ENCODE data around the gene KLHL33.

Gene KLHL33

DNA sequence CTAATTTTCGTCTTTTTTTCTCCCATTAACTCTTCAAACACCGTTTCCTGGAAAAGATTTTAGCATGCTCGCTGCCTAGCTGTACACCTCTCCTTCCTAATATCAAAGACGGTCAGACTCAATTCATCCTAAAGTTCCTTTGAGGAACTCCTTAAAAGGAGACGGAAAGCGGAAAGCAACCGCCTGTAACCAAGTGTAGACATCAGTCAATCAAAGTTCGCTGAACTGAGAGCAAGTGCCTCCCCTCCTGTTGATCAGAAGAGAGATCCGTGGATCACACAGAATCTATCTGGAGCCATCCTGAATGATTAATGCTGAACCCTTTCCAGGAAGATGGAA is 22.3 kb downstream of the KLHL33 start:
- H3K9ac ChIP-seq (ENCODE audit: low read length), result peak overlapping the region; percentile 95
- H3K79me1 ChIP-seq (replicated peaks; ENCODE audit: low read length, poor library complexity, severe bottlenecking), result peaks cover 9% of the 10 kb centered on the region
- H3K27me3 ChIP-seq (ENCODE audit: control insufficient read depth in 1 of 2, insufficient read depth in 1 of 2, low read length in 2 of 2), result no peaks in the 10 kb centered on the region
- no peak overlapping the region for H3K14ac ChIP-seq (ENCODE audit: low read length in 2 of 2)
- H2BK120ac ChIP-seq (ENCODE audit: low read depth, low read length), result no peak overlapping the region
- H4K8ac ChIP-seq (ENCODE audit: low read length), result no peak overlapping the region
- peak overlapping the region; percentile 68 for H2AFZ ChIP-seq (ENCODE audit: low read depth, low read length)
- H4K91ac ChIP-seq (ENCODE audit: low read length), result no peak overlapping the region
- WGBS, result 2% methylated on average over 9 of the region's 9 CpGs
- no peak overlapping the region for H2BK12ac ChIP-seq (ENCODE audit: low read length in 2 of 2)
- peak overlapping the region in 1 of 2 experiments; percentile 49 for H3K4ac ChIP-seq (ENCODE audit: low read depth in 1 of 2, low read length in 2 of 2)
- peak overlapping the region; percentile 99 for H3K27ac ChIP-seq (ENCODE audit: low read length, poor library complexity, severe bottlenecking)
- no peak overlapping the region for H2AK5ac ChIP-seq (ENCODE audit: low read length, severe bottlenecking)
- H2BK5ac ChIP-seq (ENCODE audit: low read depth, low read length, poor library complexity, severe bottlenecking), result no peak overlapping the region
- no peaks in the 10 kb centered on the region for H3K9me3 ChIP-seq (ENCODE audit: control insufficient read depth, low read length)
- no peak for DNase-seq
- no peak overlapping the region for H3K23ac ChIP-seq (ENCODE audit: low read length in 2 of 2)
- H3K36me3 ChIP-seq (ENCODE audit: control insufficient read depth in 1 of 2, insufficient read depth in 2 of 2, low read depth in 1 of 2, low read length in 2 of 2), result no peaks in the 10 kb centered on the region
- H2BK15ac ChIP-seq (ENCODE audit: low read depth, poor library complexity, severe bottlenecking), result no peak overlapping the region
- peak overlapping the region in 1 of 2 experiments; percentile 97 for H3K4me3 ChIP-seq (ENCODE audit: insufficient read depth in 1 of 2, low read depth in 1 of 2, low read length in 2 of 2)
- H3K18ac ChIP-seq (ENCODE audit: low read depth in 1 of 2, low read length in 2 of 2), result peak overlapping the region; percentile 11 to 63
- peak overlapping the region; percentile 62 for H3K4me2 ChIP-seq (ENCODE audit: low read length, poor library complexity, severe bottlenecking)
- no peaks in the 10 kb centered on the region for H3K4me1 ChIP-seq (ENCODE audit: control insufficient read depth, insufficient read depth, low read depth, low read length)

DNA sequence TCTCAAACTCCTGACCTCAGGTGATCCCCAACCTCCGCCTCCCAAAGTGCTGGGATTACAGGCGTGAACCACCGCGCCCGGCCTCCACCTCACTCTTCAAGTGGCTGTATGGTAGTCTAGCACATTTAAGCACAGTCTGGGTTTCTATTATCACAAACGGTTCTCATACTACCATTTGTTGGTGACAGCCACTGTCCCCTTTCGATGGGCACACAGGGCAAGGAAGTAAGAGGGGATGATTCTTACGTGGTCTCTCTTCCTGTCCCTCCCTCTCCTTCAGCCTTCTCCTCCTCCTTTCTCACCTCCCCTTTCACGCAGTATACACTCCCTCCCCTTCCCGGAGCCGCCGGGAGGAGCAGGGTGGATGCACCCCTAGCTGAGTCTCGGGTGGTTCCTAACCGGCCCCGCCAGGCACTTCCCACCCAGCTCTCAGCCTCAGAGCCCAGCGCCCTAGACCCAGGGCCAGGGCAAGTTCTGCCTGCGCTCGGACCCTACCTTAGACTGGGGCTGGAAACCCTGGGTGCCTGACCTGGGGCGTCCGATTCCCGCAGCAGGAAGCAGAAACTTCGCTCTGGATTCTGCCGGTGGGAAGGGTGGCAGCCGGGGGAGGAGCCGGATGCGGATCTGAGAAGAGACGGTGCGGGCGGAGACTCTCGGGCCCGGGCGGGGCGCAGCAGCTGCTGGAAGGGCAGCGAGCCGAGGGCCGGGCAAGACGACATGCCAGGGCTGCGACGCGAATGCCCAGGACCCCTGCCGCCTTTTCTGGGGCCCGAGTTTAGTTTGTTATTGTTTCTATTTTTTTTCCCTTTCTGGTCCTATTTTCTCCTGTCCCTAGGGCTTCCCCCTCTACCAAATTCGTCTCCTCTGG is 22.9 kb downstream of the KLHL33 start, which contains the start of gene TEP1:
Gene TEP1 (minus strand): TSS at position 626 of the 868 bp plus-strand sequence. CDS start 5,062 bp downstream, outside the sequence.
- Histone ChIP-seq H3K4me3 (ENCODE audit: insufficient read depth in 1 of 2, low read depth in 1 of 2, low read length in 2 of 2) (peak within 1 kb of the TSS; percentile 89 to 97), H2AK5ac (ENCODE audit: low read length, severe bottlenecking) (no peak within 1 kb of the TSS), H2BK5ac (ENCODE audit: low read depth, low read length, poor library complexity, severe bottlenecking) (peak within 1 kb of the TSS; percentile 67), H3K18ac (ENCODE audit: low read depth in 1 of 2, low read length in 2 of 2) (peak within 1 kb of the TSS; percentile 83 to 94), H3K4me1 (ENCODE audit: control insufficient read depth, insufficient read depth, low read depth, low read length) (no peaks in the 10 kb centered on the region), H3K36me3 (ENCODE audit: control insufficient read depth in 1 of 2, insufficient read depth in 2 of 2, low read depth in 1 of 2, low read length in 2 of 2) (peaks cover 2 to 4% of the 10 kb centered on the region in 2 experiments), H2BK120ac (ENCODE audit: low read depth, low read length) (peak within 1 kb of the TSS; percentile 78), H2BK12ac (ENCODE audit: low read length in 2 of 2) (peak within 1 kb of the TSS in 1 of 2 experiments; percentile 95), H4K91ac (ENCODE audit: low read length) (peak within 1 kb of the TSS; percentile 97), H3K9me3 (ENCODE audit: control insufficient read depth, low read length) (no peaks in the 10 kb centered on the region), H3K27ac (ENCODE audit: low read length, poor library complexity, severe bottlenecking) (peak within 1 kb of the TSS; percentile 99), H3K27me3 (ENCODE audit: control insufficient read depth in 1 of 2, insufficient read depth in 1 of 2, low read length in 2 of 2) (no peaks in the 10 kb centered on the region), H3K9ac (ENCODE audit: low read length) (peak within 1 kb of the TSS; percentile 95), H3K23ac (ENCODE audit: low read length in 2 of 2) (peak within 1 kb of the TSS; percentile 37 to 98), H3K4me2 (ENCODE audit: low read length, poor library complexity, severe bottlenecking) (peak within 1 kb of the TSS; percentile 70), H2AFZ (ENCODE audit: low read depth, low read length) (peak within 1 kb of the TSS; percentile 68), H3K79me1 (replicated peaks; ENCODE audit: low read length, poor library complexity, severe bottlenecking) (peaks cover 14% of the 10 kb centered on the region), H4K8ac (ENCODE audit: low read length) (peak within 1 kb of the TSS; percentile 93), H2BK15ac (ENCODE audit: low read depth, poor library complexity, severe bottlenecking) (peak within 1 kb of the TSS; percentile 95), H3K4ac (ENCODE audit: low read depth in 1 of 2, low read length in 2 of 2) (peak within 1 kb of the TSS; percentile 57 to 95), H3K14ac (ENCODE audit: low read length in 2 of 2) (peak within 1 kb of the TSS in 1 of 2 experiments; percentile 74)
- peak; percentile 93 for DNase-seq
- 0% methylated on average over 35 of the region's 43 CpGs for WGBS

DNA sequence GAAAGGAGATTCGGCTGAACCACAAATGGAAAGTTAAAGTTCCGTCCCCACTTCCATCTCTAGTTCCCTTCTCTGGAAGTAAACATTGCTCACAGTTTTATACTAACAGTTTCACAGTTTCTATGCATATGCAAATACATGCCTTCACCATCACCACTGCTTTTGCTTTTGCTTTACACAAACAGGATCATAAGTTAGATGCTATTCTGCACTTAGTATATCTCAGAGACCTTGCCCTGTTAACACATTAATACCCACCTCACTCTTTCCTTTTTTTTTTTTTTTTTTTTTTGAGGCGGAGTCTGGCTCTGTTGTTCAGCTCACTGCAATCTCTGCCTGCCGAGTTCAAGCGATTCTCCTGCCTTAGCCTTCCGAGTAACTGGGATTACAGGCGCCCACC is 23.6 kb downstream of the KLHL33 start:
- Histone ChIP-seq H3K9ac (ENCODE audit: low read length) (peak overlapping the region; percentile 95), H3K27ac (ENCODE audit: low read length, poor library complexity, severe bottlenecking) (peak overlapping the region; percentile 99), H3K14ac (ENCODE audit: low read length in 2 of 2) (no peak overlapping the region), H4K91ac (ENCODE audit: low read length) (no peak overlapping the region), H2BK15ac (ENCODE audit: low read depth, poor library complexity, severe bottlenecking) (no peak overlapping the region), H3K27me3 (ENCODE audit: control insufficient read depth in 1 of 2, insufficient read depth in 1 of 2, low read length in 2 of 2) (no peaks in the 10 kb centered on the region), H4K8ac (ENCODE audit: low read length) (no peak overlapping the region), H3K36me3 (ENCODE audit: control insufficient read depth in 1 of 2, insufficient read depth in 2 of 2, low read depth in 1 of 2, low read length in 2 of 2) (peaks cover 9 to 11% of the 10 kb centered on the region in 2 experiments), H2AK5ac (ENCODE audit: low read length, severe bottlenecking) (no peak overlapping the region), H3K18ac (ENCODE audit: low read depth in 1 of 2, low read length in 2 of 2) (no peak overlapping the region), H2BK5ac (ENCODE audit: low read depth, low read length, poor library complexity, severe bottlenecking) (no peak overlapping the region), H2BK120ac (ENCODE audit: low read depth, low read length) (peak overlapping the region; percentile 19), H3K23ac (ENCODE audit: low read length in 2 of 2) (no peak overlapping the region), H2AFZ (ENCODE audit: low read depth, low read length) (peak overlapping the region; percentile 54), H3K4me3 (ENCODE audit: insufficient read depth in 1 of 2, low read depth in 1 of 2, low read length in 2 of 2) (peak overlapping the region; percentile 89 to 97), H3K4ac (ENCODE audit: low read depth in 1 of 2, low read length in 2 of 2) (no peak overlapping the region), H3K9me3 (ENCODE audit: control insufficient read depth, low read length) (no peaks in the 10 kb centered on the region), H3K4me2 (ENCODE audit: low read length, poor library complexity, severe bottlenecking) (peak overlapping the region; percentile 70), H2BK12ac (ENCODE audit: low read length in 2 of 2) (no peak overlapping the region), H3K4me1 (ENCODE audit: control insufficient read depth, insufficient read depth, low read depth, low read length) (no peaks in the 10 kb centered on the region), H3K79me1 (replicated peaks; ENCODE audit: low read length, poor library complexity, severe bottlenecking) (peaks cover 15% of the 10 kb centered on the region)
- WGBS, result 25% methylated on average over 2 of the region's 7 CpGs
- peak; percentile 57 for DNase-seq

DNA sequence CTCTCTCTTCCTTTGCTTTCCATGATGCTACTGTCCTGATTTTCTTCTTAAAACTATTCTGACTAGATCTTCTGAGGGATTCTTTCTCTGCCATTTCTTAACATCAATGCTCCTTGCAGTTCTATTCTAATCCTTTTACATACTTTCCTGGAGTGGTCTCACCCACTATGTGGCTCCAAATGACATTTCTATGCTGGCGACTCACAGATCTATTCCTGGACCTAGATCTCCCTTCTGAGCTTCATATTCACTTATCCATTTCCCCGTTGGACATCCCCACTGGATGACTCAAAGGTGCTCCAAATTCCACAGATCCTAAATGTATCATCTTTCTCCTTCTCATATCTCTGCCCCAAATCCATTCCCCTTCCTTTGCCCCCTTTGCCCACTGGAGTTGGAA is 26.7 kb downstream of the KLHL33 start:
- Histone ChIP-seq H3K23ac (ENCODE audit: low read length in 2 of 2) (no peak overlapping the region), H3K9ac (ENCODE audit: low read length) (peak overlapping the region; percentile 14), H3K27me3 (ENCODE audit: control insufficient read depth in 1 of 2, insufficient read depth in 1 of 2, low read length in 2 of 2) (no peaks in the 10 kb centered on the region), H3K9me3 (ENCODE audit: control insufficient read depth, low read length) (no peaks in the 10 kb centered on the region), H2AFZ (ENCODE audit: low read depth, low read length) (no peak overlapping the region), H3K4me2 (ENCODE audit: low read length, poor library complexity, severe bottlenecking) (no peak overlapping the region), H3K79me1 (replicated peaks; ENCODE audit: low read length, poor library complexity, severe bottlenecking) (peaks cover 39% of the 10 kb centered on the region), H3K27ac (ENCODE audit: low read length, poor library complexity, severe bottlenecking) (no peak overlapping the region), H3K36me3 (ENCODE audit: control insufficient read depth in 1 of 2, insufficient read depth in 2 of 2, low read depth in 1 of 2, low read length in 2 of 2) (peaks cover 30 to 42% of the 10 kb centered on the region in 2 experiments), H3K14ac (ENCODE audit: low read length in 2 of 2) (no peak overlapping the region), H4K8ac (ENCODE audit: low read length) (no peak overlapping the region), H3K4ac (ENCODE audit: low read depth in 1 of 2, low read length in 2 of 2) (no peak overlapping the region), H3K4me3 (ENCODE audit: insufficient read depth in 1 of 2, low read depth in 1 of 2, low read length in 2 of 2) (peak overlapping the region in 1 of 2 experiments; percentile 11), H2AK5ac (ENCODE audit: low read length, severe bottlenecking) (no peak overlapping the region), H3K18ac (ENCODE audit: low read depth in 1 of 2, low read length in 2 of 2) (no peak overlapping the region), H3K4me1 (ENCODE audit: control insufficient read depth, insufficient read depth, low read depth, low read length) (no peaks in the 10 kb centered on the region), H2BK120ac (ENCODE audit: low read depth, low read length) (no peak overlapping the region), H4K91ac (ENCODE audit: low read length) (no peak overlapping the region), H2BK15ac (ENCODE audit: low read depth, poor library complexity, severe bottlenecking) (no peak overlapping the region), H2BK12ac (ENCODE audit: low read length in 2 of 2) (no peak overlapping the region), H2BK5ac (ENCODE audit: low read depth, low read length, poor library complexity, severe bottlenecking) (no peak overlapping the region)
- DNase-seq, result peak; percentile 51
- 38% methylated on average over 2 of the region's 2 CpGs for whole genome bisulfite sequencing
